ENCODE measurements around the gene METTL2B. TPM values are rescaled to one million over a fixed set of nuclear protein-coding genes. Genes with fewer than 3 reads are reported as not detected.

The METTL2B gene
- total RNA-seq, 4 donors from 2014 or later = 21.2 to 26.4 (median 22.7) TPM

DNA sequence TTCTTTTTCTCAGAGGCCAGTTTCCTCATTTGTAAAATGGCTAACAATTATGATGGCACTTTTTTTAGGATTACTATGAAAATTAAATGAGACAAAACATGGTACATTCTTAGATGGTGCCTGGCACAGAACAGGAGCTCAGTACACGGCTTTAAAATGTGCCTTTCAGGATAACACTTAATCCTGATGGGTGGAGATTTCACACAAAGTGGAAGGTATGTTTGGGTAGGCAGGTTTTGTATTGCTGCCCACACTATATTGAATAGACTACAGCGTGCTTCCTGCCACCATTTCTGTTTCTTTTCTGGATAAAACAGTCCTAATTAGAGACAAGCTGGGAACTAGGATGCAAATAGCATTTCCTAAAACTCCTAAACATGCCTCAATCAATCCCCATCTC lies 44.8 kb upstream of the METTL2B start:
- TF ChIP-seq POLR2A (IDR thresholded peaks at IDR 0.05) = no peak
- TF ChIP-seq POLR2AphosphoS5 (IDR thresholded peaks at IDR 0.05) = no peak
- TF ChIP-seq, protein P1, sequence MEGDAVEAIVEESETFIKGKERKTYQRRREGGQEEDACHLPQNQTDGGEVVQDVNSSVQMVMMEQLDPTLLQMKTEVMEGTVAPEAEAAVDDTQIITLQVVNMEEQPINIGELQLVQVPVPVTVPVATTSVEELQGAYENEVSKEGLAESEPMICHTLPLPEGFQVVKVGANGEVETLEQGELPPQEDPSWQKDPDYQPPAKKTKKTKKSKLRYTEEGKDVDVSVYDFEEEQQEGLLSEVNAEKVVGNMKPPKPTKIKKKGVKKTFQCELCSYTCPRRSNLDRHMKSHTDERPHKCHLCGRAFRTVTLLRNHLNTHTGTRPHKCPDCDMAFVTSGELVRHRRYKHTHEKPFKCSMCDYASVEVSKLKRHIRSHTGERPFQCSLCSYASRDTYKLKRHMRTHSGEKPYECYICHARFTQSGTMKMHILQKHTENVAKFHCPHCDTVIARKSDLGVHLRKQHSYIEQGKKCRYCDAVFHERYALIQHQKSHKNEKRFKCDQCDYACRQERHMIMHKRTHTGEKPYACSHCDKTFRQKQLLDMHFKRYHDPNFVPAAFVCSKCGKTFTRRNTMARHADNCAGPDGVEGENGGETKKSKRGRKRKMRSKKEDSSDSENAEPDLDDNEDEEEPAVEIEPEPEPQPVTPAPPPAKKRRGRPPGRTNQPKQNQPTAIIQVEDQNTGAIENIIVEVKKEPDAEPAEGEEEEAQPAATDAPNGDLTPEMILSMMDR (IDR thresholded peaks at IDR 0.05) = no peak
- TF ChIP-seq EP300 (IDR thresholded peaks at IDR 0.05) = no peak
- 86% methylated on average over 2 of the region's 2 CpGs for WGBS
- Histone ChIP-seq H3K36me3 (no peaks in the 10 kb centered on the region), H3K27ac (no peak overlapping the region), H3K4me3 (no peak overlapping the region), H3K27me3 (no peaks in the 10 kb centered on the region), H3K4me1 (peaks cover 15% of the 10 kb centered on the region), H3K9me3 (no peaks in the 10 kb centered on the region)
- DNase-seq (ENCODE audit: low spot score in 2 of 2) = no peak

DNA sequence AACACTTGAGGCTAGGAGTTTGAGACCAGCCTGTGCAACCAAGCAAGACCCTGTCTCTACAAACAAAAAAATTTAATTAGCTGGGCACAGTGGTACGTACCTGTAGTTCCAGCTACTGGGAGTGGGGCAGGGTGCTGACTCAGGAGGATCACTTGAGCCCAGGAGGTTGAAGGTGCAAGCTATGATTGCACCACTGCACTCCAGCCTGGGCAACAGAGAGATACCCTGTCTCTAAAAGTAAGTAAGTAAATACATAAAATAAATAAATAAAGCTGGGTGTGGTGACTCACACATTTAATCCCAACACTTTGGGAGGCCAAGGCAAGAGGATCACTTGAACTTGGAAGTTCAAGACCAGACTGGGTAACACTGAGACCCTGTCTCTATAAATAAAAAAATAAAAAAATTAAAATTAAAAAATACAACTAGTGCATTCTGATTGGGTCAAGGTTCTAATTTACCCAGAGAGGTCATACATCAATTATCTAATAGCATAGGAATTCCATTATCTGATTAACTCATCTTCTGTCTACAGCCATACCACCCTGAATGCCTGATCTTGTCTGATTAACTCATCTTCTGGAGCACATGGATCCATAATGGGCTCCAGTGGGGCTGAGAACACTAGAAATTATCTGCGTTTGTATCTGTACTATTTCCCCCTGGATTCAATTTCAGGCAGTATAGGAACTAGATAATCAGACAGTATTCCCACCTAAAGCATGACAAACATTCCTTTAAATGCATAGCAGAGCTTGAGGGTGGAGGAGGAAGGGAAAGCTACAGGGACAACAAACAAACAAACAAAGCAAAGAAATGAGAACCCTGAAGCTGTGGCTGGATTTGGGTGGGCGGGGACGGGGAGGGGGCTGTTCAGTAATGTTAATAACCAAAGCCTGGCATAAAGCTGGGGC lies 41.9 kb upstream of the METTL2B start:
- 67% methylated on average over 4 of the region's 4 CpGs for WGBS
- Histone ChIP-seq H3K27ac (no peak overlapping the region), H3K4me3 (no peak overlapping the region), H3K9me3 (no peaks in the 10 kb centered on the region), H3K27me3 (no peaks in the 10 kb centered on the region), H3K4me1 (peaks cover 8% of the 10 kb centered on the region), H3K36me3 (no peaks in the 10 kb centered on the region)
- no peak for DNase-seq (ENCODE audit: low spot score in 2 of 2)
- TF ChIP-seq, protein P1 (IDR thresholded peaks at IDR 0.05) = no peak
- TF ChIP-seq EP300 (IDR thresholded peaks at IDR 0.05) (no peak), POLR2A (IDR thresholded peaks at IDR 0.05) (no peak), POLR2AphosphoS5 (IDR thresholded peaks at IDR 0.05) (no peak)

DNA sequence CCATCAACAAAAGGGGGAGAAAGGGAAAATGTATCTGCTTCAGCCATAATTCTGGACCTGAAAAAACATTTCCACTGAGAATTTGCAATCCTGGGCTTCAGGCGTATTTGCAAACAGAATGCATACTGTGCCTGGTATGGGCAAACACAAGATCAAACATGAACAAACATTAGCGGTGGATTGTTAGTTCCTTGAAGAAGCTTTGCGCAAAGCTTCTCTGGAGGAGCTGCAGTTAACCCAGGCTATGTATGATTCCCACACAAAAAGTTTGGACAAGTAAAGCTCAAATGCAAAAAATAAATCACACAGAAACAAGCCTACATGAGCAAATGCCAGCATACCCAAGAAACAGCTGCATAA lies 41.2 kb upstream of the METTL2B start:
- Histone ChIP-seq H3K4me1 (peaks cover 8% of the 10 kb centered on the region), H3K36me3 (no peaks in the 10 kb centered on the region), H3K9me3 (no peaks in the 10 kb centered on the region), H3K4me3 (no peak overlapping the region), H3K27me3 (no peaks in the 10 kb centered on the region), H3K27ac (no peak overlapping the region)
- DNase-seq (ENCODE audit: low spot score in 2 of 2) = no peak
- no peak for TF ChIP-seq EP300 (IDR thresholded peaks at IDR 0.05)
- 61% methylated on average over 3 of the region's 3 CpGs for WGBS

DNA sequence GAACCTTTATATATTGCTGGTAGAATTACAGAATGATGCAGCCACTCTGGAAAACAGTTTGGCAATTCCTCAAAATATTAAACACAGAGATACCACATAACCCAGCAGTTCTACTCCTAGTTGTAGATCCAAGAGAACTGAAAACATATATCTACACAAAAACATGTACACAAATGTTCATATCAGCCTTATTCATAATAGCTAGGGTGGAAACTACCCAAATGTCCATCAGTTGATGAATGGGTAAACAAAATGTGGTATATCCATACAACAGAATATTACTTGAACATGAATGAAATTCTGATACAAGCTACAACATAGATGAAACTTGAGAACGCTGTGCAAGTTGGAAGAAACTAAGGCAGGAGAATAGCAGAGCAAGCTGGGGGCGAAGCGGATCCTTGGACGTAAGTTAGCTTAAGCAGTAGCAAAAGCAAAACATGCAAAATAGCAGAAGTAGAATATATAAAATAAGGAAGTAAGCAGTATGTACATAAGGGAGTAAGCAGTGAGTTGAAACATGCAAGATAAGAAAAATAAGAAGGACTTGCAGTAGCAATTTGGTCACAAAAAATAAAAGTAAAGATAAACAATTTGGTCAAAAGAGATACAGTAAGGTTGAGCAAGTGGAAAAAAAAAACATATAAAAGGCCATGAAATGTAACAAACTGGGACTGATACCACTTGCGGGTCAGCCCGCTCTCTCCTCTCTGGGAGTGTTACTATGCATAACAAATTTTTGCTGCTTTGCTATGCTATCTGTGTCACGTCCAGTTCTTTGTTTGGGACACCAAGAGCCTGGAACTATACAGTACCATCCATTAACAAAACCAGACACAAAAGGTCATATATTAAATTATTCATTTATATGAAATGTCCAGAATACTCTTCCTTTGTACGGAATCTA lies 38.9 kb upstream of the METTL2B start:
- Histone ChIP-seq H3K27me3 (no peaks in the 10 kb centered on the region), H3K4me1 (peaks cover 8% of the 10 kb centered on the region), H3K36me3 (no peaks in the 10 kb centered on the region), H3K27ac (no peak overlapping the region), H3K4me3 (no peak overlapping the region), H3K9me3 (no peaks in the 10 kb centered on the region)
- 77% methylated on average over 8 of the region's 8 CpGs for WGBS
- TF ChIP-seq POLR2AphosphoS5 (IDR thresholded peaks at IDR 0.05) = no peak
- TF ChIP-seq, protein P1 (IDR thresholded peaks at IDR 0.05) = no peak
- no peak for TF ChIP-seq EP300 (IDR thresholded peaks at IDR 0.05)
- no peak for TF ChIP-seq POLR2A (IDR thresholded peaks at IDR 0.05)
- no peak for DNase-seq (ENCODE audit: low spot score in 2 of 2)

DNA sequence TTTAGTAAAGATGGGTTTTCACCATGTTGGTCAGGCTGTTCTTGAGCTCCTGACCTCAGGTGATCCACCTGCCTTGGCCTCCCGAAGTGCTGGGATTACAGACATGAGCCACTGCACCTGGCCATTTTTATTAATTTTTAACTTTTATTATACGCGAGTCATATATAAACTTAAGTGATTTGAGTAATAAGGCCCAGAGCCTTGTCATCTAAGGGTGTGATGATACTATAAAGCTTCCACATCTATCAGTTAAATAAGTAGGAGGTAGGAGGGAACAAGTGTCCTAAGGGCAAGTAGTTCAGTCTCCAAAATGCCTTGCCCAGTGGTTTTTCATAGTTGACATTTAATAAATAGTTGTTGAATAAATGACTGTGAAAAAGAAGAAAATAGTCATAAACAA lies 34.2 kb upstream of the METTL2B start:
- no peaks in the 10 kb centered on the region for H3K9me3 ChIP-seq
- TF ChIP-seq POLR2A (IDR thresholded peaks at IDR 0.05) (no peak), POLR2AphosphoS5 (IDR thresholded peaks at IDR 0.05) (no peak), EP300 (IDR thresholded peaks at IDR 0.05) (no peak)
- TF ChIP-seq, protein P1 (IDR thresholded peaks at IDR 0.05) = no peak
- WGBS = 98% methylated on average over 3 of the region's 3 CpGs
- H3K36me3 ChIP-seq = no peaks in the 10 kb centered on the region
- H3K4me3 ChIP-seq = no peak overlapping the region
- peaks cover 7% of the 10 kb centered on the region for H3K4me1 ChIP-seq
- no peak for DNase-seq (ENCODE audit: low spot score in 2 of 2)
- H3K27ac ChIP-seq = no peak overlapping the region
- no peaks in the 10 kb centered on the region for H3K27me3 ChIP-seq

Data from suprapubic skin (tissue), 4 donors.